Fibroblast of skin of right biceps (primary cell): ENCODE results near the gene FGL2.

Experiments
- DNase-seq: peaks from one replicate; pipeline ENCODE4 v3.0.0-alpha.2; 2013

FGL2 gene

GRCh38 chr7:77154917-77155464, 44.6 kb downstream of the FGL2 start:
- peak; percentile 5 for DNase-seq

- peak; percentile 33 for DNase-seq
These were observed 47.4 kb downstream of the FGL2 start for GRCh38 chr7:77152232-77152631.
